OCI-LY7 (cell line): ENCODE measurements around the gene CT45A7. TPM values are rescaled to one million over a fixed set of nuclear protein-coding genes. Genes with fewer than 3 reads are reported as not detected.
"Not testable (repeated sequence)": the region's sequence is repeated elsewhere in the genome, so short reads cannot be mapped to it uniquely, and the experiment has no call there.

Experiments
- Bru-seq: library from RNA; stranded (reverse); fragments of 400-500 nt; gene quantifications from one replicate; lab custom pipeline; 2021; lab: Mats Ljungman, UMichigan
- BruChase-seq, 2 experiments: library from RNA; stranded (reverse); fragments of 400-500 nt; gene quantifications; one replicate each; lab custom pipeline; 2021; lab: Mats Ljungman, UMichigan
- BruUV-seq: library from RNA; stranded (reverse); fragments of 400-500 nt; replicated peaks from 2 replicates; lab custom pipeline; 2021; lab: Mats Ljungman, UMichigan
- CTCF ChIA-PET: fragments of 300-600 bp; sonication (Branson Sonifier 250); formaldehyde crosslinking; loops from one replicate; lab custom pipeline; 2022; ENCODE audit warnings: antibody characterized with exemption; ENCODE audit not compliant: unreplicated experiment; lab: Charles Lee
- POLR2A ChIA-PET: fragments of 300-600 bp; sonication (Branson Sonifier 250); formaldehyde crosslinking; loops from one replicate; lab custom pipeline; 2022; ENCODE audit warnings: antibody characterized with exemption; lab: Charles Lee
- DNase-seq: peaks from one replicate; pipeline ENCODE4 v3.0.0-alpha.2; 2015; ENCODE audit warnings: low spot score
- H2AFZ ChIP-seq: fragments of 200-600 bp; sonication (generic), shearing (Covaris generic); 2 replicates; pipeline ENCODE4 v1.6.1; 2014; ENCODE audit warnings: mild to moderate bottlenecking, antibody characterized with exemption, low read length, moderate library complexity
- H3K27ac ChIP-seq: fragments of 200-600 bp; sonication (generic); 2 replicates; pipeline ENCODE4 v1.5.1; 2014; ENCODE audit warnings: mixed run types, low read depth, mild to moderate bottlenecking, moderate library complexity, low read length, inconsistent platforms; ENCODE audit not compliant: poor library complexity, severe bottlenecking
- H3K36me3 ChIP-seq: fragments of 200-600 bp; sonication (generic); 2 replicates; pipeline ENCODE4 v1.6.1; 2014; ENCODE audit warnings: mild to moderate bottlenecking, antibody characterized with exemption, low read length, moderate library complexity, mixed read lengths; ENCODE audit not compliant: insufficient read depth
- H3K4me1 ChIP-seq: fragments of 200-600 bp; sonication (generic); 2 replicates; pipeline ENCODE4 v1.5.1; 2014; ENCODE audit warnings: mild to moderate bottlenecking, low read length; ENCODE audit not compliant: insufficient read depth, poor library complexity, severe bottlenecking
- H3K4me2 ChIP-seq: fragments of 200-600 bp; sonication (generic); 2 replicates; pipeline ENCODE4 v1.6.1; 2014; ENCODE audit warnings: mild to moderate bottlenecking, low read length
- H3K4me3 ChIP-seq: fragments of 200-600 bp; sonication (generic); 2 replicates; pipeline ENCODE4 v1.5.1; 2014; ENCODE audit warnings: mild to moderate bottlenecking, low read depth, low read length; ENCODE audit not compliant: poor library complexity, severe bottlenecking
- H3K79me2 ChIP-seq: fragments of 200-600 bp; sonication (generic); 2 replicates; pipeline ENCODE4 v1.6.1; 2016; ENCODE audit warnings: low read depth, mild to moderate bottlenecking, low read length, moderate library complexity, mixed read lengths; ENCODE audit not compliant: insufficient read depth
- H3K9me2 ChIP-seq: fragments of 200-600 bp; sonication (generic); 2 replicates; pipeline ENCODE4 v1.6.1; 2016; ENCODE audit warnings: mild to moderate bottlenecking, low read length, mixed read lengths; ENCODE audit not compliant: insufficient read depth
- H3K9me3 ChIP-seq: fragments of 200-600 bp; sonication (generic); 2 replicates; pipeline ENCODE4 v1.6.1; 2014; ENCODE audit warnings: mild to moderate bottlenecking, mixed run types, low read length, mixed read lengths
- H4K20me1 ChIP-seq: fragments of 200-600 bp; sonication (generic); 2 replicates; pipeline ENCODE4 v1.6.1; 2014; ENCODE audit warnings: mild to moderate bottlenecking, antibody characterized with exemption, low read length, moderate library complexity, mixed read lengths; ENCODE audit not compliant: insufficient read depth
- intact Hi-C: fragments of 100-400 bp; cut with micrococcal nuclease; formaldehyde crosslinking; loops from one replicate; pipeline ENCODE4 v1.10.0; 2022; ENCODE audit not compliant: unreplicated experiment
- long read RNA-seq: library from polyadenylated mRNA; stranded (forward); transcript quantifications from one replicate; pipeline ENCODE4 v2.0.0, GENCODE V29; 2022
- total RNA-seq, 2 experiments: library from RNA; depleted of rRNA in 1 of 2; stranded (reverse); fragments of >200 nt in 1 of 2; shearing (Covaris generic) in 1 of 2; gene quantifications; 2 replicates each; pipeline ENCODE4 v1.2.3, GENCODE V29; 2014 to 2022

CT45A7 gene
- total RNA-seq (2014; rRNA removed; shearing (Covaris generic)) (not detected in 2 replicates), total RNA-seq (2022) (not detected in 2 replicates), Bru-seq, nascent RNA (not detected), BruChase-seq, experiment 1, labeled RNA remaining after a 6-hour chase (not detected), BruChase-seq, experiment 2, labeled RNA remaining after a 2-hour chase (not detected)
- long read RNA-seq, result 0 reads

GRCh38 chrX:135837180-135837579 lies at the start of gene CT45A7:
TSS of gene CT45A7 (minus strand) at chrX:135837280. CDS start at chrX:135833533, 3,747 bp downstream.
- CTCF ChIA-PET, H3K79me2 ChIP-seq, H3K9me2 ChIP-seq, H3K27ac ChIP-seq, H3K4me3 ChIP-seq, DNase-seq, intact Hi-C loops, BruUV-seq, H3K9me3 ChIP-seq, POLR2A ChIA-PET, H2AFZ ChIP-seq, H3K36me3 ChIP-seq, H4K20me1 ChIP-seq, H3K4me1 ChIP-seq, H3K4me2 ChIP-seq: not testable (repeated sequence)

- H4K20me1 ChIP-seq, H3K36me3 ChIP-seq, H3K4me2 ChIP-seq, H3K9me3 ChIP-seq, BruUV-seq, H2AFZ ChIP-seq, POLR2A ChIA-PET, H3K4me1 ChIP-seq, H3K27ac ChIP-seq, DNase-seq, H3K79me2 ChIP-seq, intact Hi-C loops, H3K4me3 ChIP-seq, CTCF ChIA-PET, H3K9me2 ChIP-seq: not testable (repeated sequence)
Measured at GRCh38 chrX:135882741-135883140, 45.7 kb upstream of the CT45A7 start.

- H3K27ac ChIP-seq, intact Hi-C loops, H2AFZ ChIP-seq, DNase-seq, H3K36me3 ChIP-seq, H3K9me2 ChIP-seq, H3K4me1 ChIP-seq, H3K79me2 ChIP-seq, CTCF ChIA-PET, BruUV-seq, POLR2A ChIA-PET, H3K4me3 ChIP-seq, H4K20me1 ChIP-seq, H3K9me3 ChIP-seq, H3K4me2 ChIP-seq: not testable (repeated sequence)
Measured at GRCh38 chrX:135871712-135872111, 34.6 kb upstream of the CT45A7 start, which contains the start of gene CT45A9. TSS of gene CT45A9 (minus strand) at chrX:135871812. CDS start at chrX:135868061, 3,751 bp downstream.

GRCh38 chrX:135854438-135854837 lies 17.4 kb upstream of the CT45A7 start, which contains the start of gene CT45A8:
TSS of gene CT45A8 (minus strand) at chrX:135854538. CDS start at chrX:135850783, 3,755 bp downstream.
- H3K79me2 ChIP-seq, POLR2A ChIA-PET, H3K4me2 ChIP-seq, H3K9me3 ChIP-seq, H3K4me1 ChIP-seq, DNase-seq, H3K27ac ChIP-seq, BruUV-seq, CTCF ChIA-PET, H3K4me3 ChIP-seq, H3K36me3 ChIP-seq, H4K20me1 ChIP-seq, H3K9me2 ChIP-seq, intact Hi-C loops, H2AFZ ChIP-seq: not testable (repeated sequence)

GRCh38 chrX:135819912-135820311 lies 17.2 kb downstream of the CT45A7 start, which contains the start of gene CT45A2:
TSS of gene CT45A2 (minus strand) at chrX:135820012. CDS start at chrX:135816265, 3,747 bp downstream.
- H4K20me1 ChIP-seq, POLR2A ChIA-PET, CTCF ChIA-PET: not testable (repeated sequence)

GRCh38 chrX:135802687-135803086 lies 34.4 kb downstream of the CT45A7 start, which contains the start of gene CT45A6:
TSS of gene CT45A6 (minus strand) at chrX:135802787. CDS start at chrX:135798993, 3,794 bp downstream.
- H3K4me2 ChIP-seq, intact Hi-C loops, H3K4me1 ChIP-seq, BruUV-seq, H4K20me1 ChIP-seq, H3K36me3 ChIP-seq, H3K4me3 ChIP-seq, DNase-seq, H3K79me2 ChIP-seq, POLR2A ChIA-PET, H3K27ac ChIP-seq, H2AFZ ChIP-seq, H3K9me2 ChIP-seq, CTCF ChIA-PET, H3K9me3 ChIP-seq: not testable (repeated sequence)

More at GRCh38 chrX:135819912-135820311, 17.2 kb downstream of the CT45A7 start, which contains the start of gene CT45A2:
- H3K9me2 ChIP-seq, DNase-seq, H3K4me3 ChIP-seq, H3K27ac ChIP-seq, H3K36me3 ChIP-seq, H3K4me2 ChIP-seq, BruUV-seq, intact Hi-C loops, H3K9me3 ChIP-seq, H3K4me1 ChIP-seq, H2AFZ ChIP-seq, H3K79me2 ChIP-seq: not testable (repeated sequence)
